ENCODE measurements around the gene L1CAM. TPM values are rescaled to one million over a fixed set of nuclear protein-coding genes. Genes with fewer than 3 reads are reported as not detected.

The L1CAM gene
- total RNA-seq, 4 donors from 2014 or later, result 0.37 to 2.8 (median 1.6) TPM

GRCh38 chrX:153913701-153914100 is 27.7 kb upstream of the L1CAM start:
- ATAC-seq (ENCODE audit: low FRiP score), result no peak
- no peak for TF ChIP-seq CTCF (IDR thresholded peaks at IDR 0.05)
- no peak for DNase-seq (ENCODE audit: low spot score)

- DNase-seq (ENCODE audit: low spot score) (no peak), ATAC-seq (ENCODE audit: low FRiP score) (no peak)
- no peak for TF ChIP-seq CTCF (IDR thresholded peaks at IDR 0.05)
Observed at GRCh38 chrX:153913211-153913610, 27.2 kb upstream of the L1CAM start.

DNA sequence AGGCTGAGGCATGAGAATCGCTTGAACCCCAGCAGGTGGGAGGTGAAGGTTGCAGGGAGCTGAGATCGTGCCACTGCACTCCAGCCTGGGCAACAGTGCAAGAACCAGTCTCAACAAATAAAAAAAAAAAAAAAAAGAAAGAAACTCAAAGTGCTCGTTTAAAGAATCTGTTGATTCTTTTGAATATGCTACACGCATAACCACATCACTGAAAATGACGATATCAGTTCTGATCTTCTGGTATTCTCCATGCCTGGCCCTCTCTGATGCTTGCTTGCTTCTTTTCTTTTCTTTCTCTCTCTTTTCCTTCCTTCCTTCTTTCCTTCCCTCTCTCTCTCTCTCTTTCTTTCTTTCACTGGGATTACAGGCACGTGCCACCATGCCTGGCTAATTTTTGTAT is 25.8 kb upstream of the L1CAM start:
- no peak for DNase-seq (ENCODE audit: low spot score)
- ATAC-seq (ENCODE audit: low FRiP score), result no peak
- TF ChIP-seq CTCF (IDR thresholded peaks at IDR 0.05), result no peak

GRCh38 chrX:153910446-153910845 is 24.5 kb upstream of the L1CAM start:
- no peak for TF ChIP-seq CTCF (IDR thresholded peaks at IDR 0.05)
- no peak for ATAC-seq (ENCODE audit: low FRiP score)
- DNase-seq (ENCODE audit: low spot score), result no peak

DNA sequence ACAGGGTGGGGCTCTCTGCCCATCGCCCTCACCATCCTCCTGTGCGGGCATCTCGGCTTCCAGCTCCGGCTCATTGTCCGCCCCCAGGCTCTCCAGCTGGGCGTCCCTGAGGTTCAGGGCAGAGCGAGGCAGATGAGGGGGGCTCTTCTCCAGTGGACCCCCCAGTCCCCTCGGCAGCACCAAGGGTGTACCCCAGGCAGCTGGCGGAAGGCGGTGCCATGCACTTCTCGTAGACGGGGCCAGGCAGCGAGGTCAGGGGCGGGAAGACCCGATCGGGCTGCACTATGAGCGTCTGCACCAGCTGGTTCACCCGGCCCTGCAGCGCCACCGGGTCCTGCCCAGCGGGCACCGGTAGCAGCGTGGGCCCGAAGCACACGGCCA is 24.0 kb upstream of the L1CAM start:
- TF ChIP-seq CTCF (IDR thresholded peaks at IDR 0.05), result no peak
- ATAC-seq (ENCODE audit: low FRiP score), result no peak
- no peak for DNase-seq (ENCODE audit: low spot score)

DNA sequence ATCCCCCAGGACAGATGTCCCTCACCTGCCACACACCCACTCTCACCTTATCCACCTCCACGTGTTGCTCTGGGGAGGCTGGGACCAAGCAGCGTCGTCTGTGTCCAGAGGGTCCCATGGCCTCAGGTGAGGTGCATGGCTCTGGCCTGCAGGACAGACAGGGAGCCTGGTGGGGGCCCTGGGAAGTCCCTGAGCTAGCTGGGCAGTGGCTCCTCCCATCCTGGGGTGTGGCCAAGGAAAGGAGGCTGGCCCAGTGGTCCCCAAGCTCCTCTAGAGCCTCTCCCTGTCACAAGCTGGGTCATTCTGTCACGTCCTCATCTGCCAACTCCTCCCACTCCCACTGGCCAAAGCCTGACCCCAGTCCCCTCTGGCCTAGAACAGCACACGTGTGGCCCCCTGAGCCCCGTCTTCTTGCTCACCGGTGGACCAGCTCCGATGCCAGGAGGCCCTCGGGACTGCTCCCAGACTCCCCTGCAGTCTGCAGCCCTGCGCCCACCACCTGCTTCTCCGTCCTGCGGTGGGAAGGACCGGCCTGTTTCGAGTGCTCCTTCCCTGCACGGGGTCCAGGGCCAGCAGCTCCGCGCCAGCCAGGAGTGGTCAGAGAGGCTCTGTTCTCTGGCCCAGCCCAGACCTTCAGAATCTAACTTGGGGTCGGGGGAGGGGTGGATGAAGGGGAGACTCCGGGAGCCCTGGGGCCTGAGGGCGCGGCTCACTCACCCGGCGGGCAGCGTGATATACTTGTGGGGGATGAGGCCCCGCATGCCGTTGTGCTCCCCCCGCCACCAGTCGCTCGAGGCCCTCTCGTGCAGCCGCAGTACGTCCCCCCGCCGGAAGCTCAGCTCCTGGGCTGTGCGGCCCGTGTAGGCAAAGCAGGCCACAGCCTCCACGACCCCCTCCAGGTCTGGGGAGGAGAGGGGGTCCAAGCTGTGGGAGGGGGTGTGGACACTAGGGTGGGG is 23.3 kb upstream of the L1CAM start:
- no peak for TF ChIP-seq CTCF (IDR thresholded peaks at IDR 0.05)
- no peak for ATAC-seq (ENCODE audit: low FRiP score)
- no peak for DNase-seq (ENCODE audit: low spot score)
